Activated CD8-positive, alpha-beta memory T cell treated with anti-CD3 and anti-CD28 coated beads, Interleukin-2, amount 10 ng/mL, durations not matched to agents 7 days and 5 days (primary cell): ENCODE results near the gene ZDHHC22. TPM values are rescaled to one million over a fixed set of nuclear protein-coding genes. Genes with fewer than 3 reads are reported as not detected.
"Not testable (repeated sequence)": the region's sequence is repeated elsewhere in the genome, so short reads cannot be mapped to it uniquely, and the experiment has no call there.

ENCODE experiments used
- ATAC-seq: fragments of 150-1000 bp; cut with Tn5 transposase; one replicate; pipeline ENCODE4 v1.10.0; 2021; ENCODE audit warnings: moderate library complexity
- CTCF ChIA-PET: fragments of 350-600 bp; sonication (Branson Sonifier 250); formaldehyde crosslinking; loops from one replicate; lab custom pipeline; 2021; ENCODE audit warnings: antibody characterized with exemption; lab: Charles Lee
- DNase-seq: peaks from one replicate; pipeline ENCODE4 v3.0.0-alpha.2; 2020
- H3K27ac Mint-ChIP-seq: one replicate; pipeline ENCODE4 v1.8.0; 2021; ENCODE audit warnings: mild to moderate bottlenecking, mixed read lengths
- H3K27me3 Mint-ChIP-seq: one replicate; pipeline ENCODE4 v1.8.0; 2021; ENCODE audit warnings: mixed read lengths
- H3K36me3 Mint-ChIP-seq: one replicate; pipeline ENCODE4 v1.8.0; 2021; ENCODE audit warnings: mild to moderate bottlenecking, mixed read lengths
- H3K4me1 Mint-ChIP-seq: one replicate; pipeline ENCODE4 v1.8.0; 2021; ENCODE audit warnings: mixed read lengths
- H3K4me3 Mint-ChIP-seq: one replicate; pipeline ENCODE4 v1.8.0; 2021; ENCODE audit warnings: mild to moderate bottlenecking, moderate library complexity, mixed read lengths
- H3K9me3 Mint-ChIP-seq: one replicate; pipeline ENCODE4 v1.8.0; 2022; ENCODE audit warnings: low read depth, mixed read lengths
- total RNA-seq, 2 experiments: library from RNA; stranded (reverse); gene quantifications; one replicate each; pipeline ENCODE4 v1.2.3, GENCODE V29; 2021

The ZDHHC22 gene
- total RNA-seq, 2 experiments from 2014 or later: not detected

- H3K36me3 Mint-ChIP-seq: no peaks in the 10 kb centered on the region
- CTCF ChIA-PET: no interaction called here
- no peaks in the 10 kb centered on the region for H3K9me3 Mint-ChIP-seq
- H3K4me1 Mint-ChIP-seq: peaks cover 12% of the 10 kb centered on the region
- no peak overlapping the region for H3K27ac Mint-ChIP-seq
- H3K27me3 Mint-ChIP-seq: peaks cover 46% of the 10 kb centered on the region
- DNase-seq: no peak
- no peak overlapping the region for H3K4me3 Mint-ChIP-seq
- no peak for ATAC-seq
These were observed 36.1 kb upstream of the ZDHHC22 start for GRCh38 chr14:77177702-77178101.

- H3K27me3 Mint-ChIP-seq: peaks cover 46% of the 10 kb centered on the region
- peaks cover 5% of the 10 kb centered on the region for H3K4me1 Mint-ChIP-seq
- H3K27ac Mint-ChIP-seq: no peak overlapping the region
- CTCF ChIA-PET: no interaction called here
- H3K9me3 Mint-ChIP-seq: no peaks in the 10 kb centered on the region
- ATAC-seq: no peak
- no peak overlapping the region for H3K4me3 Mint-ChIP-seq
- no peaks in the 10 kb centered on the region for H3K36me3 Mint-ChIP-seq
- DNase-seq: no peak
These were observed 34.3 kb upstream of the ZDHHC22 start for GRCh38 chr14:77175843-77176242.

- H3K27me3 Mint-ChIP-seq: peaks cover 45% of the 10 kb centered on the region
- not testable (repeated sequence) for H3K4me1 Mint-ChIP-seq, DNase-seq, H3K36me3 Mint-ChIP-seq, H3K4me3 Mint-ChIP-seq, H3K27ac Mint-ChIP-seq, H3K9me3 Mint-ChIP-seq, ATAC-seq
- CTCF ChIA-PET: interaction anchor here (1.5 kb wide), 1 partner anchor 21 kb away, joined by 4 read pairs; no protein-coding TSS in a partner anchor
These were observed 32.5 kb upstream of the ZDHHC22 start for GRCh38 chr14:77173911-77174617.

GRCh38 chr14:77172916-77173315 is 31.3 kb upstream of the ZDHHC22 start:
- peaks cover 4% of the 10 kb centered on the region for H3K9me3 Mint-ChIP-seq
- DNase-seq (no peak), ATAC-seq (no peak)
- CTCF ChIA-PET: interaction anchor here (0.7 to 1.5 kb wide), 2 partner anchors 8 to 20 kb away, joined by 3 to 4 read pairs; no protein-coding TSS in a partner anchor
- peaks cover 4% of the 10 kb centered on the region for H3K4me1 Mint-ChIP-seq
- no peak overlapping the region for H3K4me3 Mint-ChIP-seq
- peaks cover 42% of the 10 kb centered on the region for H3K27me3 Mint-ChIP-seq
- no peaks in the 10 kb centered on the region for H3K36me3 Mint-ChIP-seq
- H3K27ac Mint-ChIP-seq: no peak overlapping the region

- Mint-ChIP-seq H3K9me3 (peaks cover 4% of the 10 kb centered on the region), H3K36me3 (no peaks in the 10 kb centered on the region), H3K27ac (no peak overlapping the region), H3K27me3 (peaks cover 41% of the 10 kb centered on the region), H3K4me1 (no peaks in the 10 kb centered on the region), H3K4me3 (no peak overlapping the region)
- ATAC-seq (no peak), DNase-seq (no peak)
- CTCF ChIA-PET: no interaction called here
These were observed 28.5 kb upstream of the ZDHHC22 start for GRCh38 chr14:77170045-77170444.

GRCh38 chr14:77161011-77161410 is 19.4 kb upstream of the ZDHHC22 start:
- H3K9me3 Mint-ChIP-seq: no peaks in the 10 kb centered on the region
- CTCF ChIA-PET: interaction anchor here (0.6 to 1.3 kb wide), 3 partner anchors 10 to 14 kb away, joined by 3 to 4 read pairs (median 4); no protein-coding TSS in a partner anchor
- ATAC-seq (no peak), DNase-seq (no peak)
- H3K36me3 Mint-ChIP-seq: no peaks in the 10 kb centered on the region
- H3K4me1 Mint-ChIP-seq: no peaks in the 10 kb centered on the region
- H3K27ac Mint-ChIP-seq: no peak overlapping the region
- no peak overlapping the region for H3K4me3 Mint-ChIP-seq
- peaks cover 36% of the 10 kb centered on the region for H3K27me3 Mint-ChIP-seq

GRCh38 chr14:77158882-77159255 is 17.3 kb upstream of the ZDHHC22 start:
- no peaks in the 10 kb centered on the region for H3K36me3 Mint-ChIP-seq
- no peak for ATAC-seq
- H3K4me1 Mint-ChIP-seq: no peaks in the 10 kb centered on the region
- CTCF ChIA-PET: no interaction called here
- H3K27me3 Mint-ChIP-seq: peaks cover 30% of the 10 kb centered on the region
- DNase-seq: no peak
- H3K9me3 Mint-ChIP-seq: no peaks in the 10 kb centered on the region
- H3K27ac Mint-ChIP-seq: no peak overlapping the region
- H3K4me3 Mint-ChIP-seq: no peak overlapping the region

GRCh38 chr14:77158175-77158881 is 16.7 kb upstream of the ZDHHC22 start:
- CTCF ChIA-PET: no interaction called here
- no peaks in the 10 kb centered on the region for H3K9me3 Mint-ChIP-seq
- H3K27ac Mint-ChIP-seq: no peak overlapping the region
- DNase-seq (no peak), ATAC-seq (no peak)
- H3K4me1 Mint-ChIP-seq: no peaks in the 10 kb centered on the region
- H3K27me3 Mint-ChIP-seq: peaks cover 35% of the 10 kb centered on the region
- no peak overlapping the region for H3K4me3 Mint-ChIP-seq
- H3K36me3 Mint-ChIP-seq: no peaks in the 10 kb centered on the region

- Mint-ChIP-seq H3K27me3 (peaks cover 40% of the 10 kb centered on the region), H3K36me3 (no peaks in the 10 kb centered on the region), H3K4me1 (no peaks in the 10 kb centered on the region), H3K27ac (no peak overlapping the region), H3K9me3 (no peaks in the 10 kb centered on the region), H3K4me3 (no peak overlapping the region)
- no peak for ATAC-seq
- CTCF ChIA-PET: interaction anchor here (0.7 to 1.5 kb wide), 2 partner anchors 9 to 247 kb away, joined by 3 read pairs; no protein-coding TSS in a partner anchor
- DNase-seq: no peak
These were observed 16.1 kb upstream of the ZDHHC22 start for GRCh38 chr14:77157740-77158139.

GRCh38 chr14:77155083-77155482 is 13.5 kb upstream of the ZDHHC22 start:
- peaks cover 35% of the 10 kb centered on the region for H3K27me3 Mint-ChIP-seq
- H3K27ac Mint-ChIP-seq: no peak overlapping the region
- no peaks in the 10 kb centered on the region for H3K4me1 Mint-ChIP-seq
- ATAC-seq: no peak
- no peak for DNase-seq
- CTCF ChIA-PET: interaction anchor here (1.6 to 7.3 kb wide), 2 partner anchors 58 to 160 kb away, joined by 4 to 72 read pairs; no protein-coding TSS in a partner anchor
- H3K9me3 Mint-ChIP-seq: no peaks in the 10 kb centered on the region
- no peaks in the 10 kb centered on the region for H3K36me3 Mint-ChIP-seq
- no peak overlapping the region for H3K4me3 Mint-ChIP-seq

GRCh38 chr14:77154421-77154820 is 12.8 kb upstream of the ZDHHC22 start:
- Mint-ChIP-seq H3K27ac (no peak overlapping the region), H3K27me3 (peaks cover 39% of the 10 kb centered on the region), H3K4me1 (no peaks in the 10 kb centered on the region), H3K9me3 (no peaks in the 10 kb centered on the region), H3K36me3 (no peaks in the 10 kb centered on the region), H3K4me3 (no peak overlapping the region)
- CTCF ChIA-PET: interaction anchor here (1.6 to 7.3 kb wide), 2 partner anchors 59 to 161 kb away, joined by 4 to 72 read pairs; no protein-coding TSS in a partner anchor
- ATAC-seq (no peak), DNase-seq (no peak)

- Mint-ChIP-seq H3K9me3 (no peaks in the 10 kb centered on the region), H3K27me3 (peaks cover 37% of the 10 kb centered on the region), H3K4me3 (no peak overlapping the region), H3K4me1 (no peaks in the 10 kb centered on the region), H3K36me3 (no peaks in the 10 kb centered on the region), H3K27ac (no peak overlapping the region)
- DNase-seq: no peak
- no peak for ATAC-seq
- CTCF ChIA-PET: interaction anchor here (0.6 to 7.3 kb wide), 5 partner anchors 10 to 444 kb away, joined by 3 to 72 read pairs (median 4); no protein-coding TSS in a partner anchor
These were observed 12.2 kb upstream of the ZDHHC22 start for GRCh38 chr14:77153802-77154201.

- ATAC-seq: peak; percentile 61
- H3K4me3 Mint-ChIP-seq: no peak overlapping the region
- H3K27ac Mint-ChIP-seq: no peak overlapping the region
These were observed 10.5 kb upstream of the ZDHHC22 start for GRCh38 chr14:77151918-77152588.

More at GRCh38 chr14:77151918-77152588, 10.5 kb upstream of the ZDHHC22 start:
- CTCF ChIA-PET: interaction anchor here (0.6 to 7.3 kb wide), 21 partner anchors 8 to 1054 kb away, joined by 3 to 72 read pairs (median 4); no protein-coding TSS in a partner anchor
- no peaks in the 10 kb centered on the region for H3K9me3 Mint-ChIP-seq
- no peaks in the 10 kb centered on the region for H3K36me3 Mint-ChIP-seq
- H3K4me1 Mint-ChIP-seq: no peaks in the 10 kb centered on the region
- DNase-seq: no peak
- peaks cover 31% of the 10 kb centered on the region for H3K27me3 Mint-ChIP-seq
